ENCODE results near the gene ZNF566.
A peak's percentile ranks its signal among the peaks of the same experiment; 100 is the strongest.

ZNF566 gene

GRCh38 chr19:36489118-36489919, at the start of gene ZNF566:
TSS of gene ZNF566 (minus strand) at chr19:36489561. CDS start at chr19:36476557, 13,004 bp downstream.
- TF ChIP-seq ZFX (IDR thresholded peaks at IDR 0.05) = peak; percentile 40; the same call in 1 of the 2 replicates
- no peak; the same call in 1 of the 2 replicates for TF ChIP-seq CTCF (conservative IDR thresholded peaks at IDR 0.05)
- peak within 1 kb of the TSS; percentile 90 for H3K27ac ChIP-seq

GRCh38 chr19:36528921-36529518, 39.7 kb upstream of the ZNF566 start:
- TF ChIP-seq ZFX (IDR thresholded peaks at IDR 0.05) (no peak), CTCF (conservative IDR thresholded peaks at IDR 0.05) (no peak)
- peak overlapping the region; percentile 74 for H3K27ac ChIP-seq

GRCh38 chr19:36528194-36528920, 39.0 kb upstream of the ZNF566 start, which contains the start of gene ZNF260:
TSS of gene ZNF260 (minus strand) at chr19:36528271. CDS start at chr19:36515238, 13,033 bp downstream.
- peak; percentile 83 for TF ChIP-seq ZFX (IDR thresholded peaks at IDR 0.05)
- no peak for TF ChIP-seq CTCF (conservative IDR thresholded peaks at IDR 0.05)
- H3K27ac ChIP-seq = peak within 1 kb of the TSS; percentile 74

GRCh38 chr19:36527873-36528193, 38.5 kb upstream of the ZNF566 start:
- peak overlapping the region; percentile 74 for H3K27ac ChIP-seq
- TF ChIP-seq ZFX (IDR thresholded peaks at IDR 0.05) (no peak), CTCF (conservative IDR thresholded peaks at IDR 0.05) (no peak)

GRCh38 chr19:36527341-36527740, 38.0 kb upstream of the ZNF566 start:
- TF ChIP-seq ZFX (IDR thresholded peaks at IDR 0.05) = no peak
- no peak for TF ChIP-seq CTCF (conservative IDR thresholded peaks at IDR 0.05)

GRCh38 chr19:36526581-36526980, 37.2 kb upstream of the ZNF566 start:
- TF ChIP-seq ZFX (IDR thresholded peaks at IDR 0.05) = no peak
- no peak for TF ChIP-seq CTCF (conservative IDR thresholded peaks at IDR 0.05)
- H3K27ac ChIP-seq = no peak overlapping the region

More at GRCh38 chr19:36527341-36527740, 38.0 kb upstream of the ZNF566 start:
- H3K27ac ChIP-seq = no peak overlapping the region; the same call in 1 of the 2 replicates
